T-helper 1 cell treated with Interleukin-12 subunit alpha and Interleukin-12 subunit beta and Interleukin-4 antibody, amounts not matched to agents 30 ng/mL and 1 ng/mL, for 36 hours (primary cell): ENCODE data around the gene ZFP91. TPM values are rescaled to one million over a fixed set of nuclear protein-coding genes. Genes with fewer than 3 reads are reported as not detected.

ENCODE experiments used
- intact Hi-C: fragments of 100-400 bp; cut with micrococcal nuclease; formaldehyde crosslinking; loops from one replicate; pipeline ENCODE4 v1.15.1; 2024
- total RNA-seq: library from RNA; stranded (reverse); gene quantifications from 2 replicates; pipeline ENCODE4 v1.2.3, GENCODE V29; 2022

ZFP91 gene
- total RNA-seq, 1 donor from 2014 or later = 54.1 TPM

DNA sequence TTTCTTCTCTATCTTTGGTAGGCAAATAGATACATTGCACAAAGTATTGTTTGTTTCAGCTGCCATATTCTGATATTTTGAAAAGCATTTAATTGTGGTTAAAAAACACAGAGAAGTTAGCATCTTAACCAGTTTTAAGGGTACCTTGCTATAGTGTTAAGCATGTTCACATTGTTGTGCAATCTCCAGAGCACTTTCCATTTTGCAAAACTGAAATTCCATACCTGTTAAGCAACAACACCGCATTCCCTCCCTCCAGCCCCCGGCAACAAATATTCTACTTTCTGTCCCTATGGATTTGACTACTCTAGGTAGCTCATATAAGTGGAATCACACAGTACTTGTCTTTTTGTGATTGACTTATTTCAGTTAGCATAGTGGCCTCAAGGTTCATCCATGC lies 77.5 kb downstream of the ZFP91 start:
- intact Hi-C loops = loop anchor here (10.0 kb wide), 1 partner anchor 398 kb away; no protein-coding TSS in a partner anchor

DNA sequence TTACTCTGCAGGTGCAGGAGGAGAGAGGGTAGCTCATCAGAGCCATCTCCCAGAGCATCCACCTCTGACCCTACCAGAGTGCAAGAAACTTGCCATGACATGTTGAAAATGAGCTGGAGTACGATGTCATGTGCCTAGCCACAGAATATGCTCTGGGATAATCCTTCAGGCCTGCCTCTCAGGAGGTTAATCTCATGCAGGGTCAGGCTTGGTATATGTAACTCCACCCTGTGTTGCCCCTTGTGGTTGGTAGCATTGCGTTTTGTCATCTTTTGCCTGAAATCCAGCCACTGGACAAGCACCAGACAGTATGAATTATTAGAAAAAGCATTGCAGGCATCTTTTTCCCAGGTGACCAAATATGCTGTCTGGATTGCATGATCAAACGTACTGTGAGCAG lies 79.8 kb downstream of the ZFP91 start:
- intact Hi-C loops = loop anchor here (10.0 kb wide), 1 partner anchor 396 kb away; no protein-coding TSS in a partner anchor

DNA sequence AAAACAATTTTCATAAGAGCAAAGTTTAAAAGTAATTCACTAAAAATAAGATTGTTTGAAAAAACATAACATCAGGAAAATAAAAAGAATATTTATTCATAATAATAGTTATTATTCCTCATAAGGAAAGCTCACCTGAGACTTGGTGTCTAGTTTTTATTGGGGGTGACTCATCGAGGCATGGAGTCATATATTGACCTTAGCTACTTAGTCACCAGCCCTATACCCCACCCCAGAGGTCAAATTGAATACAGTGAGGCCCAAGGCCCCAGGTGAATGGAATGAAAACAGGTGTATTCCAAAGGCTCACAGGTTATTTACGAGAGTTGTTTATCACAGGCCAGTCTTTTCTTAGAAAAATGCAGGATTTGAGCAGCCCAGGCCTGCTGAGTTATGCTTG lies 80.5 kb downstream of the ZFP91 start:
- intact Hi-C loops = loop anchor here (10.0 kb wide), 1 partner anchor 395 kb away; no protein-coding TSS in a partner anchor

DNA sequence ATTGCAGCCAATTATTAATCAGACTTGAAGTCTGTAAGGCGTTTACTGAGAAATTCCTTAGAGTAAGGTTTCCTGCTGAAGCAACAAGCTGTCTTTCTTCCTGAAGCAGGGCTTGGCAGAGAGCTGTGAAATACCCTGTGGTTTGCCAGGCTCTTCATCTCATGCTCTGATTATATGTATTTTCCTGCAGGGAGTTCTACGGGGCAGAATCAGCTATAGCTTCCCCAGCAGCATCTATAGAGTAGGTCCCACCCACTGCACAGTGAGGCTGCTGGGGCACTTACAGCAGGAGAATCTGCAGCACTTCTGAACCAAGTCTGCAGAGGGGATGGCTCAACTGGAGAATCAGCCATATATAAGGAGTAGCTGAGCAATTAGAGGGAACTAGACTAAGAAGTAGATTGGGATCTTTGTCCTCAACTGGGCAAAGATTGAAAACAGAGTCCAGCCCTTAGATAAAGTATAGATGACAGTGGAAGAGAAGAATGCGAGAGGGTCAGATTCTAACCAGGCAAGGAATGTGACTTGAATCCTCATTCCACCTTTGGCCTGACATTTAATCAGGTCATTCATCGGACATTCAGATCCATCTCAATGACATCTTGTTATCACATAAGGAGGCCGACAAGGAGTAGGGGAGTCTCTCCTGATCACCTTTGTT lies 81.2 kb downstream of the ZFP91 start:
- intact Hi-C loops = loop anchor here (10.0 kb wide), 1 partner anchor 395 kb away; no protein-coding TSS in a partner anchor

Other genes starting within 250 kb of the ZFP91 start
- not detected in 2 replicates for gene OR5B17, start 220.0 kb upstream of the ZFP91 start, total RNA-seq
- gene OR5B3, start 172.2 kb upstream of the ZFP91 start, total RNA-seq = not detected in 2 replicates
- gene OR5B2, start 150.9 kb upstream of the ZFP91 start, total RNA-seq = not detected in 2 replicates
- gene OR5B12, start 136.8 kb upstream of the ZFP91 start, total RNA-seq = not detected in 2 replicates
- gene OR5B21, start 71.0 kb upstream of the ZFP91 start, total RNA-seq = 0.54 and 1.1 TPM in 2 replicates
- gene LPXN, start 3.2 kb upstream of the ZFP91 start, total RNA-seq = 138 and 144 TPM in 2 replicates
- 2.6 and 3.1 TPM in 2 replicates for gene CNTF, start 43.6 kb downstream of the ZFP91 start, total RNA-seq
- not detected in 2 replicates for gene GLYAT, start 152.9 kb downstream of the ZFP91 start, total RNA-seq